Stimulated activated CD4-positive, alpha-beta T cell treated with anti-CD3 and anti-CD28 coated beads, Interleukin-2, amount 100 ng/mL, for 24 hours (primary cell): Measurements from ENCODE around the gene ZNF521.

Source experiments
- DNase-seq, 2 donors: peaks; one replicate each; pipeline ENCODE4 v3.0.0-alpha.2; 2020

The ZNF521 gene

GRCh38 chr18:25164211-25164847 lies 187.6 kb downstream of the ZNF521 start:
- DNase-seq = no peak

DNA sequence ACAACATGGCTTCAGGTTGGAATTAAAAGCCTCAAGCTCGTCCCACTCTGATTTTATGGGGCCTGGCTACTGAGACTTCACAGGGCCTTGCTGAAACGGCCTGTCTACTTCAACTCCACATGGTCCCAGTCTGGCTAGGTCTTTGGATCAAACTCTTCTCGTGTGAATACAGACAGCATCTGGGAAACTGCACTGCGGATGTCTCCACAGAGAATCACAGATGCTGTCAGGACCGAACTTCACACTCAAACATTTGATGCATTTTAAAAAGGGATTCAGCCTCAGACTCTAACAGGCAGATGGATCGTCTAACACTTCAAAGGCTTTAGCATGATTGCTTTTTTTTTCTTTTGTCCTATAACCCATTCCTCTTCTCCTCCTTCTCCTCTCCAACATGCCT lies 198.5 kb downstream of the ZNF521 start:
- DNase-seq = no peak

DNA sequence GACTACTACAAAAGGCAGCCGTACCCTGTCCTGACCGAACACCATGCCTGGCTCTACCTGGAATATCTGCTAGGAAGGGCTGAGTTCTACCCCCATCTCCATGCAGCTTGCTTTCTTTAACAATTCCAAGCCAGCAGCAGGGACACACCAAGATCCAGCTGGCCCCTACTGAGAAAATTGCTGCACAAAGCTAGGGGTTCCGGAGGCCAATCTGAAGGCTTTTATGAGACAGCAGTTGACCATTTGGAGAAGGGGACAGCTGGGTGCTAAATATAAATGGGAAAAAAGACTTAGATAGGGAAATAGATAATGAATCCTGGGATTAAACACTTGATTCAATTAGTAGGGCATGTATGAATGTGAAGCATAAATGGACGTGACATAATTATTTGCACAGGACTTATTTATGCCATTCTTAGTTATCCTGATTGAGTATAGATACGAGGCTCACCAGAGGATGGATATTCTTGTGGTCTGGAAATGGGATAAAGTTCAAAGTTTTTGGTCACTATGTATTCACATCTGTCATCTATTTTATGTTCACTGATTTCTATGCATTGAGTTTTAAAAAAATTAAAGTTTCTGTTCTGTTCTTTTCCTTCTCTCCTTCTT lies 204.0 kb downstream of the ZNF521 start:
- no peak for DNase-seq

- DNase-seq = no peak
Measured at GRCh38 chr18:25146512-25146910, 205.5 kb downstream of the ZNF521 start.

GRCh38 chr18:25145731-25146511 lies 206.0 kb downstream of the ZNF521 start:
- DNase-seq = no peak

DNA sequence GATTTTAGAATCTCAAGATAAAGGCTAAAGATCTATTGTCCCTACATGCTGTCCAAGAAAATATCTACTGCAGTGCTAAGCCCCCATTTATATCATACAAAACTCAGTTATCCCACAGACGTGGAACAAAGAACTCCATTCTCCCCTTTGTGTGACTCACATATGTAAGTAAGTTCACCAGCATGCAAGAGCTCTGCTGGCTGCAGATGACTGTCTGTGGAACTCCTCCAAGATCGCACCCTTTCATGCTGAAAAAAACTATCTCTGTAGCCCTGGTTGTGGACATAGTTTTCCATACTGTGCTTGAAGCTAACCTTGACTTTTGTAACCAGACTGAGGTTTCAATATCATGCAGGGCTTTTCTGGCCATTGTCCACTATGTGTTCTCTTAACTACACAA lies 207.1 kb downstream of the ZNF521 start:
- DNase-seq = no peak

DNA sequence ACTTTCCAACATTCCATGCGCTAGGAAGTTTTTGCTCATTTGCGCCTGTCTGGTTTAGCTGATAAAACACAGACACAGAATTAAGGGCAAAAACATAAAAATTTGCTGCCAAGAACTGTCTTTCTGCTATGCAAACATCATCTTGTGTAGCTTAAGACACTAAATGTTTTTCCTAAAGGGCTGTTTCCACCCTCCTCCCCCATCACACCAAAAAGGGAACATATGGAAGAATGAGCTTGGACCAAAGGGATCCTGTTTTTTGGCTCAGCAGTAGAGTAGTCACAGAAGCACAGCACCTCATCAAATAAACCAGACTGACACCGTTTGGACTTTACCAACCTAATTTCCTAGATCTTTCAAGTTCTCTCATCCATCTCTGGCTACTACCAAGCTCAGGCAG lies 210.1 kb downstream of the ZNF521 start:
- DNase-seq = no peak

GRCh38 chr18:25141399-25141798 lies 210.6 kb downstream of the ZNF521 start:
- DNase-seq = no peak

DNA sequence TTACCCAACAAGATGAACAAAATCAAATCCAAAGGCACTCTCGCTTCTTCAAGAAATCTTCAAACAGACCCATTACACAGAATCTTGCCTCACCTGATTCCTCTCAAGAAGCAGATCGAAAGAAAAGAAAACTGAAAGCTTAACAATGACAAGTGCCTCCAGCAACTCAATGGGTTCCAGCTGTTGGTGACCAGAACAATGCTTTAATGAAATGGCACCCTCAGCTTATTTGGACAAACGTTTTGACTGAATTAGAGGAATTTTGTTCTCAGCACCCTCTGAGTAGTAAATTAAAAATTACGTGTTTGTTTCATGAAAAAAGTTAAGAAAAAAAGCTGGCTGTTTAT lies 211.0 kb downstream of the ZNF521 start:
- DNase-seq = no peak

- DNase-seq = no peak
Measured at GRCh38 chr18:25140124-25140961, 211.6 kb downstream of the ZNF521 start.

DNA sequence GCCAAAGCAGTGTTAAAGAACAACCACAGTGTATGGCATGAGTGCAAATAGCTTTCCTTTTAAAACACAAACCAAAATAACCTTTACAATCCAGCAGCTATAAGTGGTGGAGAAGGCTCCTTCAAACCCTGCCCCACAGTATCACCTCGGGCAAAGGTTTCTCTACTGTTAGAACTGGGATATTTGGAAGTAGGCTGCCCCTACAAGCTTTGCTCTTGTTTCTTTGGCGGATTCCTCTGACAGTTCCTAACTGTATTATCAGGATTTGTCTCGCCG lies 214.8 kb downstream of the ZNF521 start:
- no peak for DNase-seq

GRCh38 chr18:25136416-25137196 lies 215.4 kb downstream of the ZNF521 start:
- no peak for DNase-seq

DNA sequence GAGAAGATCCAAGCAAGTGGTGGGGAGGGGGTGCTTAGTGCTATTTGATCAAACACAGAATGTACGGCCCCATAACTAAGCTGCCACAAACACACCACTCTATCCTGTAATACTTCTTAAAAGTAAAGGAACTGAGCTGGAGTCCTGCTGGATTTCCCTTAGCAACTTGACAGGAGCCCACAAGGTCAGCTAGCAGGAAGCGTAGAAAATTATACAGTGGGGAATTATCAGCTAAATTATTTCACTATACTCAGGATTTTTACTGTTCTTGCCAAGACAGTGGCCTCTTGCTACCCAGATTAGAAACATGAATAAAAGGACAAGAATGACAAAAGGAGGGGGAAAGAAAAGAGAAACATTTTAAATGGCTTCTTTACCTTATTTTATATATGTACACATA lies 217.1 kb downstream of the ZNF521 start:
- DNase-seq = no peak

- no peak for DNase-seq
Measured at GRCh38 chr18:25133879-25134278, 218.1 kb downstream of the ZNF521 start.

- DNase-seq = no peak
Measured at GRCh38 chr18:25132786-25133496, 219.0 kb downstream of the ZNF521 start.

DNA sequence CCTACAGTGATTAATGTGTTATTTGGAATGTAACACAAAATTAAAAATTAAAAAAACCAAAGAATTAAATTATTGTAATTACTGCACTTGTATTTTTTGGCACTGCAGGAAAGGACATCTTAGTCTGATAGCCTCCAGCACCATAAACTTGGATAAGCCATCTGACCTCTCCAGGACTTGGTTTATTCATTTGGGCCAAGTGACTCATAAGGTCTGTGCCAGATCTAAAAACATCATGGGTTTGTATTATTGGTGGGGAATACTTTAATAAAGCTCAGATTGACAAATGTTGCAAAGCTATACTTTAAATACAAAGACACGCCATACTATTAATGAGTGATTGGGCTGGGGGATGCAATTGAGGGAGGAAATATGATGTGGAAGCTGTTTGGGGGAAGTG lies 225.2 kb downstream of the ZNF521 start:
- no peak for DNase-seq

- no peak for DNase-seq
Measured at GRCh38 chr18:25125680-25126079, 226.3 kb downstream of the ZNF521 start.

GRCh38 chr18:25123438-25124232 lies 228.3 kb downstream of the ZNF521 start:
- DNase-seq = no peak

GRCh38 chr18:25121442-25121841 lies 230.5 kb downstream of the ZNF521 start:
- no peak for DNase-seq

DNA sequence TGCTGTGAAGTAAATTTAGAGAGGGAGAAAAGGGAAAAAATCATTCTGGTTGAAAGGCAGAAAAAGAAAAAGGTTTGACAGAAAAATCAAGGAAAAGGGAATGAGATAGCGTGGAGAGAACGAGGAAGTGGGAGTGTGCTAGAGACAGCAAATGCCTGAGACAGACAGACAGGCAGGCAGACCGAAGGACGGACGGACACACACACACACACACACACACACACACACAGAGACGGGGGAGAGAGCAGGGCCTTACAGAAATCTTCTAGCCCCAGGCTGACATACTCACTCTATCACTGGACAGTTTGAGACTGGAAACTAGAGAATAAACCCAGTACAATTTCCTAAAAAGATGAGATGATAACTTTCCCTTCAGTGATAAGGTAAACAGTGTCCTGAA lies 238.4 kb downstream of the ZNF521 start:
- DNase-seq = no peak

DNA sequence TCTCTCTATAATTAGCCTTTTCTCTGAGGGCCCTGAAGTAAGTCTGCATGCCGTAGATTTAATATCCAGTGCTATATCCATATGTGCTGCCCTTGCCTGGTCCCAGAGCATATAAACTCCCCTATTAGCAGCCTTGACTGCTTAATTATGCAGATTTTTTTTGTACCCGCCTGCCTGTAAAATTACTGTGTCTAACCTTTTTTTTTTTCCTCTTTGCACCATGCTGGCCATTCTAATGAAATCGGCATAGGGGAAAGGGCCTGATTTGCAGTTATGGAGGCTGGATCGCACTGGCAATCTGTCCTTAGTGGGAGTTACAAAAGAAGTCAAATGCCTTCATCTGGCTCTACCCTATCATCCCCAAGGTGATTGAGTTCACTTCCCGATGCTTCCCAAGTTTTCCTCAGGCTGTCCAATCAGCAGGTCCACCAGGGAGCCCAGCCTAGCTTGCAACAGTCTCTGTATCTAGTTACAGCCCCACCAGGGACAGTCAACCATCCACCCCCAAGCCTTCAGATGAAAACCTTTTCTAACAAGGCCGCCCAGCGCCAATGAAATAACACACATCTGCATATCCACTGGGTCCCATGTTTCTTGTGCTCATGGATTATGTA lies 239.0 kb downstream of the ZNF521 start:
- no peak for DNase-seq
